ENCODE data around the gene NTN3.

GRCh38 chr16:2508722-2509400 lies 37.8 kb downstream of the NTN3 start:
- TF ChIP-seq EP300 (IDR thresholded peaks at IDR 0.05) (no peak), CTCF (IDR thresholded peaks at IDR 0.05) (no peak), POLR2A (IDR thresholded peaks at IDR 0.05) (no peak)
